K562 treated with DMSO at 1 percent for 4 hours (cell line): ENCODE data around the gene C19orf67. TPM values are rescaled to one million over a fixed set of nuclear protein-coding genes. Genes with fewer than 3 reads are reported as not detected.

ENCODE experiments used
- total RNA-seq: library from RNA; unstranded; fragments of 300-600 nt; gene quantifications from 2 replicates; pipeline ENCODE4 v1.2.3, GENCODE V29; 2022; ENCODE audit not compliant: insufficient read depth

C19orf67 gene
- not detected in 2 replicates for total RNA-seq

DNA sequence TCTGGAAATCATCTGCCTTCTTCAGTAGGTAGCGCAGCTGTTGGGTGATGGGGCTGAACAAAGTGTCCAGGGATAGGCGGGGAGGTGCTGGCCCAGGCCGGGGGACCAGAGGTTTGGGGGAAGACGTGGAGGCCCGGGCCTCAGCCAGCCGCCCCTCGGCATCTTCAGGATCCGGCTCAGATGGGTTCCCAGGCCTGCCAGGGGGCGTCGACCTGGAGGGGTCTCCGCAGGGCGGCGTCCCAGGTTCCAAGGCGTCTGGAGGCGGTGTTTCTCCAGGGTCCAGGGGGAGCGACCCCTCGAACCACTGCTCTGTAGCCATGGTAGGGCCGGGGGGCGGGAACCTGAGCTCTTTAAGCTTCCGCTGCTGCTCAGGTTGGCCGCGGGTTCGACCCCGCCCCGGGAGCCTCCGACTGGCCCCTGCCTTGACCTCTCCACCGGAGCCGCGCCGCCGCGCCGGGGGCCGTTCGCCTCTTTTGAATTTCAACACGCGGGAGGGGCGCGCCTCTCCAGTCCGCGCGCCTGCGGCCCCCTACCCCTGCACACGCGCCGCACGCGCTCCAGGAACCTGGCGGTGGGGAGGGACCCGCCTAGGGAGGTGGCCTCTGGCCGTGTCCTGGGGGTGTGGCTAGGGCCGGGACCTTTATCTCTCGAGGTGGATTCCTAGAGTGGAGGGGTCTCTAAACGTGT lies at the start of gene C19orf67:
TSS of gene C19orf67 (minus strand) at position 475 of the 687 bp plus-strand sequence. CDS start at position 319, 156 bp downstream.

DNA sequence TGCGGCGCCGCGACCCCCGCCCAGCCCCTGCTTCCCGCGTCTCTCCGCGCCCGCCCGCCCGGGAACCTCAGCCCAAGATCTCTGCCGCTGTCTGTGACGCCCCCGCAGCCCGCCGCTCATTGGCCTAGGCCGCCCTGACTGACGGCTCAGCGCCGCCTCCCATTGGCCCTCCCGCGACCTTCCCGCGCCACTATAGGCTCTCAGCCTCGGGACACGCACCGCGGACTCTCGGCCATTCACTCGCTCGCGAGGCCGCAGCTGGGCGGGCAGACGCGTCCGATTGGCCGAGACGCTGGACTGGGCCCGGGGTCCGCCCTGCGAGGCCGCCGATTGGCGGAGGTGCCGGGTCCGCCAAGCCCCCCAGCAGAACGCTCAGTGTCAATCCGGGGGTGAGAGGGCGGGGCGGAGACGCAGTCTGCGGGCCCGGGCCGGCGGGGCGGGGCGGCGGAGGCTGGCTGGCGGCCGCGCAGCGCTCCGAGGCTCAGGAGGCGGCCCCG lies 32.1 kb upstream of the C19orf67 start, which contains the start of gene PRKACA:
TSS of gene PRKACA (minus strand) at position 95 of the 497 bp plus-strand sequence. CDS start 215 bp downstream, outside the sequence.

DNA sequence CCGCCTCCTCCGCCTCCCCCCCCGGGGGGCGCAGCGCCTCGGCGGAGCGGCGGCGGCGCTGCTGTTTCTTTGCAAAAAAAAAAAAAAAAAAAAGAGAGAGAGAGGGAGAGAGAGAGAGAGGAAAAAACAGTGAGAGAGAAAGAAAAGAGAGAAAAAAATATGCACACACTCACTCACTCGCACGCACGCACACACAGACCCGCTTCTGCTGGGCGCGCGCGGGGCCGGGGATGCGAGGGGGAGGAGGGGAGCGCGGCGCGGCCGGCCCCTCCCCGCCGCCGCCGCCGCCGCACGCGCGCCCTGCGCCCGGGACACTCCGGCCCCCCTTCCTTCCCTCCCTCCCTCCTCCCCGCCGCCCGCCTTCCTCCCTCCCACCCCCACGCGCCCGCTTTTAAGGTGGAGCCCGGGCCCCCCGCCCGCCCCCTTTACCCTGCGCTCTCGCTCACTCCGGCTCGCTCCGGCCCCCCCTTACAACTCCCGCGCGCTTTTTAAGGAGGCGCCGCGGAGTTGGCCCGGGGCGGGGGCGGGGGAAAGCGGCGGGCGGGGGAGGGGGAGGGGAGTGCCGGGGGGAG lies 5.0 kb upstream of the C19orf67 start, which contains the start of gene SAMD1:
TSS of gene SAMD1 (minus strand) at position 243 of the 572 bp plus-strand sequence.

DNA sequence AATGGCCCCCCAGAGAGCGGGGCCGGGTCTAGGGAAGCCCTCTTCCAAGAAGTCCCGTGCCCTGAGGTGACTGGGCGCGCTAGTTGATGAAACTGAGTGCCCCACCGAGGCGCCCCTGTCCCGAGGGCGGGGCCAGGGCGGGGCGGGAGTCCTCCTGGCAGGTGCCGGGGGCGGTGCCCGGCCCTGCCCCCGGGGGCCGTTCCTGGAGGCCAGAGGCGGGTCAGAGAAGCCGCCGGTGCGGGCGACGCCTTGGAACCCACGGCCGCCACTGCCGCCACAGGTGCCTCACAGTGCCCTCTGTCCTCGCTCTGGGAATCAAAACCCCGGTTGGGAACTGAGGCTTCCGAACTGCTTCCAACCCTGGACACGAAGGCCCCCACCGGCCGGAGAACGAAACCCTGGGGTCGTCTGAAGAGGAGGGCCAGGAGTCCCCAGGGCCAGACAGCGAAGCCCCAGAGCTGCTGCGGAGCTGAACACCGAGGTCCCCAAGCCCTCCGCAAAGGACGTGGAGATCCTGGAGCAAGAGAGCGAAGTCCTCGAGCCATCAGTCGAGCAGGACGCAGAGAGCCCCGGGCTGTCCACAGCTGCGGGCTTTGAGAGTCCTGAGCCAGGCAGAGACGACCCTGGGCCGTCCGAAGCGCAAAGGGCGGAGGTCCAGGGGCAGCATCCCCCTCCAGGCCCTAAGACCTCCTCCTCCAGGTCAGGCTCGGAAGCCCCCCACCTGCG lies 12.9 kb downstream of the C19orf67 start, which contains the start of gene MISP3:
TSS of gene MISP3 (plus strand) at position 252 of the 726 bp plus-strand sequence. CDS start 524 bp downstream, outside the sequence.

DNA sequence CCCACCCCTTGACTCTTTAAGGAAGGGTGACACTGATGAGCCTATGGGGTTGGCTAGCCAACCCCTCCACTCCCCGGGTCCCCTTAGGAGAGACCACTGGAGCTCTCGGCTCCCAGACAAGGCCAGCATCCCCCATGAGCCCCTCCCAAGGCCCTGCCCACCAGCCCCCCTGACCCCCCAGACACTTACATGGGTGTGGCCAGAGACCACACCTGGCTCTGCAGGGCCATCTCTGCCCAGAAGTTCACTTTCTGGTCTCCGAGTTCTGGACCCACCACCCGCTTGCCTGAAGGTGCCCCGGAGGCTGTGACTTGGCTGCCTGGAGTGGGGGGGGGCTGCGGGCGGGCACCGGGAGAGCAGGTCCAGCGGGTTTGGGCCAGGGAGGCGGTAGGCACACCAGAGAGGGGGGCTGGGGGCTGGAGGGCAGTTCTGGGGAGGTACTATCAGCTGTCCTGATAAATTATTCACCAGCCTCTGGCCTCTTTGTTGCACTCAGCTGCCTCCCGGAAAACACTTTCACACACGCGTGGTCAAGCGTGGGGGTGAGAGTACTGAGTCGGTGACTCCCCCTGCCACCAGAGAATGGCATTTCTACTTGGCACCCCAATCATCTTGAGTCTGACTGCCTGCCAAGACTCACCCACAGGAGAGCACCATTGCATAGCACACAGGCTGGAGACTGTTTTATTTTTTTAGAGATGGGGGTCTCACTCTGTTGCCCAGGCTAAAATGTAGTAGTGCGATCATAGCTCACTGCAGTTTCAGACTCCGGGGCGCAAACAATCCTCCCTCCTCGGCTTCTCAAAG lies 23.6 kb downstream of the C19orf67 start, which contains the start of gene PALM3:
TSS of gene PALM3 (minus strand) at position 326 of the 807 bp plus-strand sequence. CDS start at position 230, 96 bp downstream.

DNA sequence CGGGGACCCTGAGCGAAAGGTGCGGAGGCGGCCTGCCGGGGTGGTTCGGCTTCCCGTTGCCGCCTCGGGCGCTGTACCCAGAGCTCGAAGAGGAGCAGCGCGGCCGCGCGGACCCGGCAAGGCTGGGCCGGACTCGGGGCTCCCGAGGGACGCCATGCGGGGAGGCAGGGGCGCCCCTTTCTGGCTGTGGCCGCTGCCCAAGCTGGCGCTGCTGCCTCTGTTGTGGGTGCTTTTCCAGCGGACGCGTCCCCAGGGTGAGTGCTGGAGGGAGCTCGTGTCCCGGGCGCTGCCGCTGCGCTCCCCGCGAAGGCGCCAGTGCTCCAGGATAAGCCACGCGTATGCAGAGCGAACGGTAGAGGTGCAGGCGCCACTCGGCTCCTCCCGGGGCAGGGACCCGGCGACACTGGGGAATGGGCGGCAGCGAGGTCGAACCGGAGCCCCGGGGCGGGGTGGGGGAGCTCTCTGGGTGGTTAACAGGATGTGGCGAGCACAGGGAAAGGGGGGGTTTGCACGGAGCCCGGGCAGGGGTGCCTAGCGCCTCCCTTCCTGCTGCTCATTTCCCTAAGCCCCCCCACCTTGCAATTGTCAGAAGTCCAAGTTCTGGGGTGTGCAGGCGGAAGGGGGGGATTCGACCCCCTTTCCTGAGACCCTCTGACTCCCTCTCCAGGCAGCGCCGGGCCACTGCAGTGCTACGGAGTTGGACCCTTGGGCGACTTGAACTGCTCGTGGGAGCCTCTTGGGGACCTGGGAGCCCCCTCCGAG lies 53.7 kb downstream of the C19orf67 start, which contains the start of gene IL27RA:
TSS of gene IL27RA (plus strand) at position 44 of the 762 bp plus-strand sequence. CDS start at position 155, 111 bp downstream.

Other genes starting within 250 kb of the C19orf67 start
- gene NANOS3, start 208.6 kb downstream of the C19orf67 start, total RNA-seq = not detected in 2 replicates
- gene BRME1, start 179.7 kb downstream of the C19orf67 start, total RNA-seq = 6.6 and 9.7 TPM in 2 replicates
- gene CC2D1A, start 179.6 kb downstream of the C19orf67 start, total RNA-seq = 26.0 and 35.1 TPM in 2 replicates
- gene PODNL1, start 147.4 kb downstream of the C19orf67 start, total RNA-seq = 0.74 and 2.7 TPM in 2 replicates
- 54.7 and 55.8 TPM in 2 replicates for gene DCAF15, start 133.3 kb downstream of the C19orf67 start, total RNA-seq
- 7.1 and 24.9 TPM in 2 replicates for gene RFX1, start 79.5 kb downstream of the C19orf67 start, total RNA-seq
- gene RLN3, start 57.6 kb downstream of the C19orf67 start, total RNA-seq = not detected in 2 replicates
- gene IL27RA, start 54.0 kb downstream of the C19orf67 start, total RNA-seq = 19.2 and 23.6 TPM in 2 replicates
- gene PALM3, start 23.7 kb downstream of the C19orf67 start, total RNA-seq = 6.3 and 11.4 TPM in 2 replicates
- 4.5 and 5.4 TPM in 2 replicates for gene MISP3, start 13.0 kb downstream of the C19orf67 start, total RNA-seq
- gene SAMD1, start 5.0 kb upstream of the C19orf67 start, total RNA-seq = 38.6 and 45.3 TPM in 2 replicates
- gene PRKACA, start 32.0 kb upstream of the C19orf67 start, total RNA-seq = 76.7 and 78.9 TPM in 2 replicates
- gene ASF1B, start 50.8 kb upstream of the C19orf67 start, total RNA-seq = 167 and 228 TPM in 2 replicates
- gene ADGRL1, start 120.4 kb upstream of the C19orf67 start, total RNA-seq = 20.1 and 26.8 TPM in 2 replicates